H1 (cell line): ENCODE measurements around the gene DSTN. TPM values are rescaled to one million over a fixed set of nuclear protein-coding genes. Genes with fewer than 3 reads are reported as not detected.

Experiments used
- ATF3 ChIP-seq: IDR thresholded peaks from 2 replicates; pipeline ENCODE4 v1.6.1; 2011; ENCODE audit warnings: low read depth, mild to moderate bottlenecking, low read length; ENCODE audit not compliant: insufficient read depth
- polyA plus RNA-seq, 7 experiments: library from polyadenylated mRNA; depleted of rRNA in 3 of 7; stranded (reverse) in 5 of 7; unstranded in 2 of 7; fragments of >200 nt in 5 of 7; fragments of 200-250 nt in 2 of 7; gene quantifications; 1 replicate in 5 of 7; 2 replicates in 1 of 7; 4 replicates in 1 of 7; pipeline versions ENCODE4 v1.2.1 to v1.2.3, GENCODE V29; 2011 to 2013; ENCODE audit warnings: missing spikeins in 2 of 7, mixed read lengths in 2 of 7
- total RNA-seq: library from RNA; stranded (reverse); fragmentation: NEBNext Ultra II Directional; extraction: Animal tissue kit (Norgen Biotek cat#: 25700); gene quantifications from 2 replicates; pipeline ENCODE4 v1.2.1, GENCODE V29; 2021

Gene DSTN
- total and polyA plus RNA-seq, 2 of the 8 experiments (the other 6 are each of a cell fraction or from before 2014, with no cell fraction given): 43.3 to 208 TPM

DNA sequence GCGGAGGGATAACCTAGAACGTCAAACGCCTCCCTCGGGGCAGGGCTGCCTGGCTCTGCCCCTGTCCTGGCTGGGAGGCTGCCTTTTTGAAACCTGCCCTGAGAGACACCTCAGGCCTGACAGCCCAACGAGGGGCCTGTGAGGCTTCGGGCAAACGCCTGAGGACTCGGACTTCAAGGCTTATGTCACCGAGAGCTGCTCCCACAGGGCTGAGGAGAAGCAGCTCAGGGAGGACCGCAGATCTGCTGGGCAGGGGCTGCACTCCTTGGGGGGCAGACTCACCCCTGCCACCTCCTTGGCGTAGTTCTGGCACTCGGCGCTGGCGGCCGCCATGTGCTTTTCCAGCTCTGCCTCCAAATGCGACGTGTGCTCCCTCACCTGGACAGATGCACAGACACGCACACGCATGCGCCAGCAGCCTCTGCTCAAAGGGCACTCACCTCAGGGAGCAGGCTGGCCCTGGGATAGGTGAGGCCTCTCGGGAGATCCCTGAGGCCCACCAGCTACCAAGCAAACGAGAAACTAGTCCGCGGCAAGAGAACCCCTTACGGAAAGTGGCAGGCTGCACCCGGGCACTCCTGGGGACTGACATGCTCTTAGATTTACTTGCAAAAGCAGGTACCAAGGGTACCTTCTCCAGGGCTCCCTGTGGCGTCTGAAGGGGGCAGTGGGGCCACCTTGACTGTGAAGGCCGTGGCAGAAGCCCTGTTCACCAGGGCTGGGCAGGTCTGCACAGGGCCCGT is 49.6 kb downstream of the DSTN start (continued):
- no peak for TF ChIP-seq ATF3
